Inflammatory macrophage treated with lipopolysaccharide for 4 hours (primary cell): Measurements from ENCODE around the gene ZPLD1.

Source experiments
- DNase-seq: peaks from one replicate; pipeline ENCODE4 v3.0.0-alpha.2; 2020

Gene ZPLD1

GRCh38 chr3:102434715-102435114 is at the start of gene ZPLD1:
ZPLD1 (plus strand) TSS chr3:102435015; CDS start chr3:102438488, 3,473 bp downstream.
- DNase-seq = no peak

DNA sequence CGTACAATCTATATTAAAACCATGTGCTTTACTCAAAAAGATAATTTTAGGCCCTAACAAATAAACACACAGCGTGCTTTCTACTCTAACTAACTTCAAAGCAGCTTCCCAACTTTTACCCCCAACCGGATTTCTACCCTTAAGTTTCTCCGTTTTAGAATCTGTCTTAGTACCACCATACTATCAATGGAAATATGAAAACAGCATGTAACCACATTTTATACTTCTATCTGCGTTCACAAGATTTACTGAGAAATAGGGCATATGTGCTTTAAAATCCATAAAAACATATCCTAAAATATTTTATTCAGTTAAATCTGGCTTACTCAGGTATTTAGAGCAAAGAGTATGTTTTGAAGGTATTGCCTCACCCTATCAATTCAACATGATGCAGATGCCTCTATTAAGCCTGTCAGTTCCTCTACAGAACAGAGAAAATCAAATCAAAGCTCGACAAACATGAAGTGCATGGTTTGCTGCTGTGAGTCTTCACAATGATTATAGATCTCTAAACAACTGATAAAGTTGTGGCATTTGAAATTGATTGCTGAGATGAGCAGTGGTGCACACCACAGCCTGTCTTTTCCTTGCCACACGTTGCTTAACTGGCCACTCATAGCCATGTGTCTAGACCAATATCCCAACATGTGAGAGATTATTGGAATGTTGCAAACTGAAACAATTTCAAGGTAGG is 44.5 kb upstream of the ZPLD1 start:
- DNase-seq = no peak

- DNase-seq = no peak
These were observed 43.9 kb upstream of the ZPLD1 start for GRCh38 chr3:102390916-102391315.

DNA sequence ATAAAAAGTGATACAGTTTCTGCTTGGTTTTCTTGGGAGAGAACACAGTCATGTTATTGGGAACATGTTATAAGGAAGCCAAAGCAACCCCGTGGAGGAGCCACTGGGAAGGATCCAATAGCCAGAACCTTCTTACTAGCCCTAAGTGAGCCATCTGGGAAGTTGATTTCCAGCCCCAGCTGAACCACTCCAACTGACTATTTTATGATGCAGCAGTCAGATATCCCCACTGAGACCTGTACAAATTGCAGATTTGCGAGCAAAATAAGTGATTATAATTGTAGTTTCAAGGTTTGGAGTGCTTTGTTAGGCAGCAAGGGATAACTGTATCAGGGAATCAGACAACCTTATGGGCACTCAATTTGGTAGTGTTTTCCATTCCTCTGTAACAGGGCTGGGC is 43.3 kb upstream of the ZPLD1 start:
- no peak for DNase-seq

- DNase-seq = no peak
These were observed 40.3 kb upstream of the ZPLD1 start for GRCh38 chr3:102394517-102394916.

DNA sequence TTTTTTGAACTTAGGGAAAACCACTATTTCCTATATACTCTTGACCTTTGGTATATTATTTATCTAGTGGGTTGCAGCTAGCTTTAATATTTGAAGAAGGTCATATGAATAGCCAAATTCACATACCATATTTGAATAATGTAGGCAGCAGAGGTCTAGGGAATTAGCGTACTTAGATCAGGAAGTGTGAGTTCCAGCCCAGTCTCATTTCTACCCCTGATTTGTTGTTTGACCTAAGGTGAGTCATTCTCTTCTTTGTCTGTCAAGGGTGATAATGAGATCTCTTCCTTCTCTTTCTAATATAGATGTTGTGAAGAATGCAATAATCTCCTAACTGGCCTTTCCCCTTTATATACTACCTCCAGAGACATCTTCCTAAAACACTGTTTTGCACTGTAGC is 36.6 kb upstream of the ZPLD1 start:
- DNase-seq = no peak

DNA sequence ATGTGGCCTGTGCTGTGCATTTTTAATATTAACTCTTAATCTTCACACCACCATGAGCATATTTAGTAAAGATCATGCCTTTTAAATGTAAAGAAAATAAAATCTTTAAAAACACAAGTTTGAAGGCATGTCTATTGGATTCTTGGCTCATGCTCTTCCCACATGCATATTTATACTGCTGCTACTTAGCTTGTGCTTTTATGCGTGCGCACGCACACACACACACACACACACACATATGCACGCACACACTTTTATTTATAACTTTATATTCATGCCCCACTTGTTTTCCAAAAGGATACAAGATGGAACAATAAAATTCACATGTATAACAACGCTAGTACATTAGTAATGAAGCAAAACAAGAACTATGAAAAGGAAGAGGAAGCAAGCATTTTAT is 36.1 kb upstream of the ZPLD1 start:
- no peak for DNase-seq

DNA sequence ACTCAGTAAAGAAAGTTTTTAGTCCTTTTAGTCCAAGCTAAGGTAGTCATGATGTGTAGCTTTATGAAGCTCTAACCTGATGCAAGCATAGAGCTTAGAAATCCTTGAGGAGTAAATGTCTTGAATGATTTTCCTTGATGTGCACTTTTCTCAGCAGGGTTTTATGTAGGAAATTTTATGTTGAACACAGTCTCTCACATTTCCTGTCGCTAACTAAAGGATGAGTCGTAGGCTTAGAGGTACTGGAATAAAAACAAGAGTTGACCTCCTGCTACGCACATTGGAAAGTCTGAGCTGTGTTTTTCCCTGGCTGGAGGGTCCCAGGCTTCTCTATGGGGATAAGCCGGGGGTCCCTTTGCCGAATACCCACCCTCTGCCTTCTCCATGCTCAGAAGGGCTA is 34.7 kb upstream of the ZPLD1 start:
- DNase-seq = no peak

DNA sequence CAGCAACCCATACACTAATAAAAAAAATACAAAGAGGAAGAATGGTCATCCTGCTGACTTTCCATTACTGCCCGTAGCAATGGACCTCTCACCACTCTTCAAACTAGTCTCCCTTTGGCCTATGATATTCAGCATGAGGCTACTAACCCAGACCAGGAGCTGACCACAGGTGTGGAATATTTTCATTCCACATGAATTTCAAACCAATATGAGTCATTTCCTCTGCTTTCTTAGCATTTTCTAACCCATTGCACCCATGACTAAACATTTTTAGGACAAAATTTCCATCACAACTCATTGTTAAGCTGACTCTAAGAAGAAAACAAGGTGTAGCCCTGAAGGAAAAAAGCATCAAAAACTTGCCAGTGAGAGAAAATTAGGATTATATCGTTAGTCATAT is 34.0 kb upstream of the ZPLD1 start:
- DNase-seq = no peak

DNA sequence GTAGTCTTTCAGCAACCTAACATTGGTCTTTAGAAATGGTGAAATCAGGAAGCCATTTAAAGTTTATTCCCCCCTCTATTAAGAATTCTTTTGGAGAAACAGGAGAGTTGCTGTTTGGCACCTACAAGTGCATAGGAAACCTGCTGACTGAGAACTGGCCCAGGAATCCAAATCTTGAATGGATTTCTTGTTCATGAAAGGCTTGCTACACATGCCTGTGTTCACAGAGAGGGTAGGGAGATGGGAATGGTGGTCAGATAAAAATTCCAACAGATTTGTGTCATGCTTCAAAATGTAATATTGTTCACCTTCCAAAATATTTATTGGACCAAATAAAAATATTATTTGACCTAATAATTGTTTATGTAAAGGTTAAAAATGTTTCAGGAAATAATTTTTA is 24.2 kb upstream of the ZPLD1 start:
- DNase-seq = no peak

- no peak for DNase-seq
These were observed 19.3 kb upstream of the ZPLD1 start for GRCh38 chr3:102415553-102415952.

DNA sequence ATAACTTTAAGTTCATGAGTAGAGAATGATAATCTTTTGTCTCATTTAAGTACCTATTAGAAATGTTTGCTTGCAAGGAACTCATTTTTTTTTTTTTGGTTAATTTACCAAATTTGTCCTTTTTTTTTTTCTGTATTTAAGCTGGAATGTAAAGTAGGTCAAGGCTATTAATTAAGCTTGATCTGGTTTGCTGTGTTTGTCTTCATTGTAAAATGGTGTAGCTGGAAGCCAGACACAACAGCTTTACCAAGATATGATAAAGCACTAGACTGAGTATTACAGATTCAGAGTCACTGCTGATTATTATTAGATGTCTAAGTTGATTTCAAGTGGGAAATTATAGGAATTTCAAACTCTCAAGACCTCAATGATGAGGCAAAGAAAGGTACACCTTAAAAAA is 15.0 kb upstream of the ZPLD1 start:
- DNase-seq = no peak

- DNase-seq = no peak
These were observed 7.0 kb downstream of the ZPLD1 start for GRCh38 chr3:102441832-102442231.

DNA sequence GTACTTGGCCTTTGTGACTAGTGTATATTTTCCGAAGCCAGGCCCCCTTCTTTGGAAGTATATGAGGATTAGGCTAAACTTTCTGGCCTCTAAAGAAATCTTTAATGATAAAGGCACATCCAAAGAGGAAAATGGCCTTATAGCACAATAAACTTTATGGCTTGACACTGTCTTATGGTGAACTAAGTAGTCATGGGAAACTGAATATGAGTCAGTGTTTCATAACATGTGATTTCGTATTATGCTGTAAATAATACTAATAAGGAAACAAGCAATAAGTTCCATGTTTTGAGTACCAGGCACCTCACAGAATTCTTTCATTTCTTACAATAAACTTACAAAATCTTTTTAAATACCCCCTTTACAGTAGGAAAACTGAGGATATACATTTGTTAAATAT is 8.2 kb downstream of the ZPLD1 start:
- peak; percentile 33 for DNase-seq

- no peak for DNase-seq
These were observed 9.3 kb downstream of the ZPLD1 start for GRCh38 chr3:102444101-102444500.

- no peak for DNase-seq
These were observed 12.5 kb downstream of the ZPLD1 start for GRCh38 chr3:102447272-102447671.

DNA sequence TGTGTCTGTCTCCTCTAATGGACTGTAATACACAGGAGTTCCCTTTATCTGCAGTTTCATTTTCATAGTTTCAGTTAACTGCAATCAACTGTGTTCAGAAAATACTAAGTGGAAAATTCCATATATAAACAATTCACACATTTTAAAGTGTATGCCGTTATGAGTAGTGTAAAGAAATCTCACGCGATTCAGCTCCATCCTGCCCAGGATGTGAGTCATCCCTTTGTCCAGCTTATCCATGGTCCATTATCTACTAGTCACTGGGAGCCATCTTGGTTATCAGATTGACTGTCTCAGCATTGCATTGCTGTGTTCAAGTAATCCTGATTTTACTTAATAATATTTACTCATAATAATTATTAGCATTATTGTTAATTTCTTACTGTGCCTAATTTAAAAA is 14.5 kb downstream of the ZPLD1 start:
- no peak for DNase-seq

GRCh38 chr3:102449930-102450329 is 15.1 kb downstream of the ZPLD1 start:
- no peak for DNase-seq

- DNase-seq = no peak
These were observed 16.2 kb downstream of the ZPLD1 start for GRCh38 chr3:102450976-102451375.

GRCh38 chr3:102451543-102451942 is 16.7 kb downstream of the ZPLD1 start:
- DNase-seq = no peak

- no peak for DNase-seq
These were observed 19.4 kb downstream of the ZPLD1 start for GRCh38 chr3:102454181-102454580.

- no peak for DNase-seq
These were observed 22.8 kb downstream of the ZPLD1 start for GRCh38 chr3:102457644-102458043.

DNA sequence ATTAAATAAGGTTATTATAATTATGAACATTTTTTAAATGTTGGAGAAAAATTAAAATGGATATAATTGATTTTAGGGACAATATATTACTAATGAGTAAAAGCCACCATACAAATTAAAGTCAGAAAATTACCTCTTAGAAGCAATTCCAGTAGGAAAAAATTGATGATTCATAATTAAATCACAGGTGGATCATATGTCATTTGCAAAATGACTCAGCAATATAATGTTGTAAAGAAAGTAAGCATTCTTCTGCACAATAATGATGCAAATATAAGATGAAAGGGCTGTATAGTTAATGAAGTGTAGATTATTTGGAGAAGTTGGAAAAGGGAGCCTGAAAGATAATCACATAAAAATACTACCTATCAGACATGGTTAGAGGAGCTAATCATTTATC is 25.8 kb downstream of the ZPLD1 start:
- DNase-seq = no peak

DNA sequence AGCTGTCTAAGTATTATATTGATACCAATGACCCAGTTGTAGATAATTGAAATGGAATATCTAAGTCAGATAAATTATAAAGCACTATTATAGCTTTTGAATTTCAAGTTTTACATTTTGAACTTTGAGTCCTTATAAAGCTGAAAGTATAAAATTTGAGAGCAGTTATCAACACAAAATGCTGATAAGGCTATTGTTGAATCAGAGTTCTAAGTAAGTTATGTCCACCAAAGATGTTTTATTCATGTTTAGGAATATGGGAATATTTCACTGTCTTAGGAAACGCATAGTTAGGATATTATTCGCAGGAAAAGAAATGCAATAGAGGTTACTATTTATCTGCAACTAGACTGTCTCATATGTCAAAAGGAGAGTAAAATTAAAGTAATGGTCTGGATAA is 29.4 kb downstream of the ZPLD1 start:
- no peak for DNase-seq

GRCh38 chr3:102466001-102466400 is 31.2 kb downstream of the ZPLD1 start:
- DNase-seq = no peak

- DNase-seq = no peak
These were observed 35.3 kb downstream of the ZPLD1 start for GRCh38 chr3:102470066-102470465.
